Measurements from ENCODE around the gene RNF220. TPM values are rescaled to one million over a fixed set of nuclear protein-coding genes. Genes with fewer than 3 reads are reported as not detected.

Gene RNF220
- total and polyA plus RNA-seq, 2 experiments from 2014 or later = 47.4 to 123 TPM

- H3K79me2 ChIP-seq (ENCODE audit: insufficient read depth) = no peaks in the 10 kb centered on the region
- no peaks in the 10 kb centered on the region for H3K9me2 ChIP-seq (ENCODE audit: insufficient read depth)
- H3K4me1 ChIP-seq (ENCODE audit: insufficient read depth) = no peaks in the 10 kb centered on the region
- no peaks in the 10 kb centered on the region for H3F3A ChIP-seq (ENCODE audit: insufficient read depth)
- TF ChIP-seq EZH2 (IDR thresholded peaks at IDR 0.05; ENCODE audit: insufficient read depth, poor library complexity, severe bottlenecking) (no peak), EZH2phosphoT487 (IDR thresholded peaks at IDR 0.05; ENCODE audit: insufficient read depth, low read depth) (no peak)
- no peak overlapping the region for H3K27ac ChIP-seq
- H3K36me3 ChIP-seq (ENCODE audit: low read depth) = no peaks in the 10 kb centered on the region
- H3K4me3 ChIP-seq = no peak overlapping the region
- no peaks in the 10 kb centered on the region for H3K27me3 ChIP-seq (replicated peaks; ENCODE audit: insufficient read depth)
- WGBS, 2 experiments (ENCODE audit: low coverage in 1 of 2, low lambda C conversion rate in 2 of 2, missing lambda C conversion rate in 2 of 2) = 90 to 95% methylated on average over 1 of the region's 1 CpG
- no peak overlapping the region for H3K4me2 ChIP-seq (ENCODE audit: unreplicated experiment)
- in situ Hi-C loops (cut with MboI) = no loop called here
- H4K20me1 ChIP-seq (ENCODE audit: insufficient read depth) = no peaks in the 10 kb centered on the region
- no peak for DNase-seq
- no peaks in the 10 kb centered on the region for H3K9me3 ChIP-seq (ENCODE audit: low read depth)
- H2AFZ ChIP-seq = no peak overlapping the region
- H3K9ac ChIP-seq = no peak overlapping the region
Observed at GRCh38 chr1:44684525-44684924, 279.5 kb downstream of the RNF220 start.

- no peaks in the 10 kb centered on the region for H3K4me1 ChIP-seq (ENCODE audit: insufficient read depth)
- no peak overlapping the region for H3K4me3 ChIP-seq
- no peak overlapping the region for H3K27ac ChIP-seq
- H3K4me2 ChIP-seq (ENCODE audit: unreplicated experiment) = no peak overlapping the region
- no peaks in the 10 kb centered on the region for H3K9me2 ChIP-seq (ENCODE audit: insufficient read depth)
- no peaks in the 10 kb centered on the region for H3K36me3 ChIP-seq (ENCODE audit: low read depth)
- WGBS, 2 experiments (ENCODE audit: low coverage in 1 of 2, low lambda C conversion rate in 2 of 2, missing lambda C conversion rate in 2 of 2) = 87% methylated on average over 4 of the region's 4 CpGs
- H3F3A ChIP-seq (ENCODE audit: insufficient read depth) = no peaks in the 10 kb centered on the region
- H3K79me2 ChIP-seq (ENCODE audit: insufficient read depth) = no peaks in the 10 kb centered on the region
- in situ Hi-C loops (cut with MboI) = no loop called here
- no peak overlapping the region for H2AFZ ChIP-seq
- no peaks in the 10 kb centered on the region for H3K9me3 ChIP-seq (ENCODE audit: low read depth)
- H3K27me3 ChIP-seq (replicated peaks; ENCODE audit: insufficient read depth) = no peaks in the 10 kb centered on the region
- no peaks in the 10 kb centered on the region for H4K20me1 ChIP-seq (ENCODE audit: insufficient read depth)
- H3K9ac ChIP-seq = no peak overlapping the region
- TF ChIP-seq EZH2 (IDR thresholded peaks at IDR 0.05; ENCODE audit: insufficient read depth, poor library complexity, severe bottlenecking) (no peak), EZH2phosphoT487 (IDR thresholded peaks at IDR 0.05; ENCODE audit: insufficient read depth, low read depth) (no peak)
- DNase-seq = no peak
Observed at GRCh38 chr1:44685218-44685617, 280.2 kb downstream of the RNF220 start.

GRCh38 chr1:44685881-44686280 is 280.8 kb downstream of the RNF220 start:
- in situ Hi-C loops (cut with MboI) = no loop called here
- H3K9me2 ChIP-seq (ENCODE audit: insufficient read depth) = no peaks in the 10 kb centered on the region
- no peak for DNase-seq
- H3K4me3 ChIP-seq = no peak overlapping the region
- TF ChIP-seq EZH2phosphoT487 (IDR thresholded peaks at IDR 0.05; ENCODE audit: insufficient read depth, low read depth) = no peak
- no peak for TF ChIP-seq EZH2 (IDR thresholded peaks at IDR 0.05; ENCODE audit: insufficient read depth, poor library complexity, severe bottlenecking)
- no peaks in the 10 kb centered on the region for H3K27me3 ChIP-seq (replicated peaks; ENCODE audit: insufficient read depth)
- no peaks in the 10 kb centered on the region for H3K4me1 ChIP-seq (ENCODE audit: insufficient read depth)
- no peak overlapping the region for H3K4me2 ChIP-seq (ENCODE audit: unreplicated experiment)
- WGBS, 2 experiments (ENCODE audit: low coverage in 1 of 2, low lambda C conversion rate in 2 of 2, missing lambda C conversion rate in 2 of 2) = 74% methylated on average over 8 of the region's 8 CpGs
- no peaks in the 10 kb centered on the region for H3K9me3 ChIP-seq (ENCODE audit: low read depth)
- H3K36me3 ChIP-seq (ENCODE audit: low read depth) = no peaks in the 10 kb centered on the region
- no peak overlapping the region for H3K27ac ChIP-seq
- H3K79me2 ChIP-seq (ENCODE audit: insufficient read depth) = no peaks in the 10 kb centered on the region
- no peak overlapping the region for H2AFZ ChIP-seq
- H3K9ac ChIP-seq = no peak overlapping the region
- H4K20me1 ChIP-seq (ENCODE audit: insufficient read depth) = no peaks in the 10 kb centered on the region
- no peaks in the 10 kb centered on the region for H3F3A ChIP-seq (ENCODE audit: insufficient read depth)

- no peaks in the 10 kb centered on the region for H3K79me2 ChIP-seq (ENCODE audit: insufficient read depth)
- WGBS, 2 experiments (ENCODE audit: low coverage in 1 of 2, low lambda C conversion rate in 2 of 2, missing lambda C conversion rate in 2 of 2) = 76 to 77% methylated on average over 12 of the region's 12 CpGs
Observed at GRCh38 chr1:44688760-44689446, 283.8 kb downstream of the RNF220 start.

More at GRCh38 chr1:44688760-44689446, 283.8 kb downstream of the RNF220 start:
- Histone ChIP-seq H3K27me3 (replicated peaks; ENCODE audit: insufficient read depth) (no peaks in the 10 kb centered on the region), H3F3A (ENCODE audit: insufficient read depth) (no peaks in the 10 kb centered on the region), H3K9me2 (ENCODE audit: insufficient read depth) (no peaks in the 10 kb centered on the region), H3K27ac (no peak overlapping the region), H3K9me3 (ENCODE audit: low read depth) (no peaks in the 10 kb centered on the region), H3K9ac (no peak overlapping the region), H3K4me3 (no peak overlapping the region), H2AFZ (no peak overlapping the region), H3K4me1 (ENCODE audit: insufficient read depth) (no peaks in the 10 kb centered on the region), H3K36me3 (ENCODE audit: low read depth) (no peaks in the 10 kb centered on the region), H4K20me1 (ENCODE audit: insufficient read depth) (no peaks in the 10 kb centered on the region), H3K4me2 (ENCODE audit: unreplicated experiment) (no peak overlapping the region)
- in situ Hi-C loops (cut with MboI) = no loop called here
- no peak for TF ChIP-seq EZH2 (IDR thresholded peaks at IDR 0.05; ENCODE audit: insufficient read depth, poor library complexity, severe bottlenecking)
- TF ChIP-seq EZH2phosphoT487 (IDR thresholded peaks at IDR 0.05; ENCODE audit: insufficient read depth, low read depth) = no peak
- no peak for DNase-seq
